ENCODE data around the gene REEP5.

GRCh38 chr5:112849912-112850311 is 72.1 kb downstream of the REEP5 start:
- TF ChIP-seq CTCF (IDR thresholded peaks at IDR 0.05) (no peak), POLR2A (IDR thresholded peaks at IDR 0.05) (no peak)

All from stomach (tissue), 4 donors.